A549 (cell line): Measurements from ENCODE around the gene BABAM2. TPM values are rescaled to one million over a fixed set of nuclear protein-coding genes. Genes with fewer than 3 reads are reported as not detected.

ENCODE experiments used
- ATAC-seq, 2 experiments: fragments of 200-7000 bp in 1 of 2; fragments of >200 bp in 1 of 2; cut with Nextera tagmentation in 1 of 2; cut with Tn5 transposase in 1 of 2; 3 replicates each; pipeline versions ENCODE4 v1.8.0 to v1.9.1; 2018 to 2020; ENCODE audit warnings: mild to moderate bottlenecking in 1 of 2, moderate library complexity in 1 of 2
- CTCF ChIA-PET: fragments of 300-600 bp; sonication (Branson Sonifier 250); formaldehyde crosslinking; extraction: SDS; loops from one replicate; lab custom pipeline; 2021; ENCODE audit warnings: antibody characterized with exemption, inconsistent platforms; lab: Yijun Ruan, JAX
- POLR2A ChIA-PET: fragments of 350-600 bp; formaldehyde crosslinking; extraction: SDS; loops from one replicate; lab custom pipeline; 2021; ENCODE audit warnings: antibody characterized with exemption, inconsistent platforms; lab: Yijun Ruan, JAX
- DNase-seq, 2 experiments: peaks; one replicate each; pipeline versions ENCODE4 v3.0.0 to v3.0.0-alpha.2; 2011 to 2016; ENCODE audit warnings: low read depth in 1 of 2, low spot score in 1 of 2
- FAIRE-seq: peaks from 2 replicates; lab custom pipeline; 2011; peaks lifted over from hg19 to GRCh38; lab: Jason Lieb, UNC
- H3K27ac ChIP-seq, 2 experiments: fragments of >200 bp; sonication (Bioruptor Twin); formaldehyde crosslinking; 3 replicates each; pipeline ENCODE4 v1.5.1; 2016 to 2017
- H3K4me1 ChIP-seq: fragments of >200 bp; sonication (Bioruptor Twin); formaldehyde crosslinking; 3 replicates; pipeline ENCODE4 v1.6.1; 2016
- H3K4me2 ChIP-seq: fragments of >200 bp; sonication (Bioruptor Twin); formaldehyde crosslinking; 3 replicates; pipeline ENCODE4 v1.6.1; 2016
- H3K4me3 ChIP-seq: fragments of >200 bp; sonication (Bioruptor Twin); formaldehyde crosslinking; 3 replicates; pipeline ENCODE4 v1.5.1; 2016
- H3K9me3 ChIP-seq: fragments of >200 bp; sonication (Bioruptor Twin); formaldehyde crosslinking; 3 replicates; pipeline ENCODE4 v1.6.1; 2016
- BCL3 ChIP-seq: fragments of >200 bp; sonication (Bioruptor Twin); formaldehyde crosslinking; IDR thresholded peaks from 3 replicates; pipeline ENCODE4 v1.6.1; 2016
- CTCF ChIP-seq: fragments of >200 bp; sonication (Bioruptor Twin); formaldehyde crosslinking; IDR thresholded peaks from 3 replicates; pipeline ENCODE4 v1.5.1; 2016
- ESRRA ChIP-seq: fragments of 150-350 bp; IDR thresholded peaks from 2 replicates; pipeline ENCODE4 v1.6.1; 2014; ENCODE audit warnings: mild to moderate bottlenecking, low read length, borderline replicate concordance
- FOXS1 ChIP-seq: fragments of 250-450 bp; sonication (Bioruptor Pico); IDR thresholded peaks from 2 replicates; pipeline ENCODE4 v1.5.0; 2020; ENCODE audit warnings: mild to moderate bottlenecking, moderate library complexity
- GATA3 ChIP-seq: IDR thresholded peaks from 2 replicates; pipeline ENCODE4 v1.6.1; 2012; ENCODE audit warnings: borderline replicate concordance
- HEYL ChIP-seq: fragments of 250-450 bp; sonication (Bioruptor Pico); IDR thresholded peaks from 2 replicates; pipeline ENCODE4 v1.8.0; 2021; ENCODE audit warnings: mild to moderate bottlenecking, moderate library complexity
- MAFK ChIP-seq: fragments of 450-650 bp; IDR thresholded peaks from 2 replicates; pipeline ENCODE4 v1.6.1; 2014; ENCODE audit not compliant: partially characterized antibody
- PBX3 ChIP-seq: IDR thresholded peaks from 2 replicates; pipeline ENCODE4 v1.6.1; 2012
- PHF8 ChIP-seq: fragments of 200-600 bp; sonication (generic); IDR thresholded peaks from 2 replicates; pipeline ENCODE4 v1.6.1; 2016; ENCODE audit warnings: low read depth, mild to moderate bottlenecking, antibody characterized with exemption, moderate library complexity, borderline replicate concordance
- POLR2A ChIP-seq: IDR thresholded peaks from 2 replicates; pipeline ENCODE4 v1.6.1; 2012; ENCODE audit warnings: mild to moderate bottlenecking, low read length
- RAD21 ChIP-seq, 2 experiments: fragments of >200 bp in 1 of 2; sonication (Bioruptor Twin) in 1 of 2; formaldehyde crosslinking in 1 of 2; IDR thresholded peaks in 1 of 2; conservative IDR thresholded peaks in 1 of 2; 2 replicates in 1 of 2; 3 replicates in 1 of 2; pipeline ENCODE4 v1.6.1; 2012 to 2018; ENCODE audit warnings: inconsistent platforms in 1 of 2
- TP53 ChIP-seq: fragments of 250-450 bp; sonication (Bioruptor Pico); IDR thresholded peaks from 2 replicates; pipeline ENCODE4 v1.5.0; 2021; ENCODE audit warnings: mild to moderate bottlenecking, moderate library complexity
- ZC3H11A ChIP-seq: fragments of 450-650 bp; IDR thresholded peaks from 2 replicates; pipeline ENCODE4 v1.6.1; 2014; ENCODE audit warnings: antibody characterized with exemption, mild to moderate bottlenecking
- ZSCAN20 ChIP-seq: fragments of 250-450 bp; sonication (Bioruptor Pico); IDR thresholded peaks from 2 replicates; pipeline ENCODE4 v1.8.0; 2022; ENCODE audit warnings: mild to moderate bottlenecking, moderate library complexity
- whole genome bisulfite sequencing: methylation state at CpG from one replicate; pipeline ENCODE4 v1.1.6; 2017; ENCODE audit errors: missing lambda C conversion rate; 5-methylcytosine and 5-hydroxymethylcytosine counted together
- polyA plus RNA-seq, 4 experiments: library from polyadenylated mRNA; depleted of rRNA in 3 of 4; stranded (reverse); fragments of >200 nt; fragmentation: RNase III in 1 of 4; extraction: RNeasy Plus Mini Kit Qiagen cat#74134 plus additional on column Dnase treatment in 1 of 4; gene quantifications; 2 replicates in 3 of 4; 3 replicates in 1 of 4; pipeline ENCODE4 v1.2.3, GENCODE V29; 2011 to 2017
- TF ChIP-seq, protein P1 (sequence below): fragments of 250-450 bp; sonication (Bioruptor Pico); IDR thresholded peaks from 2 replicates; pipeline ENCODE4 v1.5.0; 2020; ENCODE audit warnings: low read depth, mild to moderate bottlenecking, moderate library complexity

BABAM2 gene
- polyA plus RNA-seq, 2 of the 4 experiments (the other 2 are of a cell fraction) = 53.7 to 78.4 TPM

GRCh38 chr2:28326881-28327505 is 436.5 kb downstream of the BABAM2 start:
- no peak for ATAC-seq
- DNase-seq = no peak
- Histone ChIP-seq H3K27ac (peak overlapping the region in 1 of 2 experiments; percentile 73; a peak in 1 of 6 replicates), H3K4me1 (peaks cover 11% of the 10 kb centered on the region; the same call in 2 of the 3 replicates), H3K4me3 (no peak overlapping the region), H3K9me3 (no peaks in the 10 kb centered on the region), H3K4me2 (no peak overlapping the region)
- no peak for TF ChIP-seq FOXS1
- no peak for TF ChIP-seq TP53
- 91% methylated on average over 6 of the region's 6 CpGs for WGBS
- no peak for FAIRE-seq
- ChIA-PET POLR2A (no interaction called here), CTCF (interaction anchor here (0.8 to 1.9 kb wide), 6 partner anchors 13 to 643 kb away, joined by 3 to 4 read pairs (median 3); no protein-coding TSS in a partner anchor)

DNA sequence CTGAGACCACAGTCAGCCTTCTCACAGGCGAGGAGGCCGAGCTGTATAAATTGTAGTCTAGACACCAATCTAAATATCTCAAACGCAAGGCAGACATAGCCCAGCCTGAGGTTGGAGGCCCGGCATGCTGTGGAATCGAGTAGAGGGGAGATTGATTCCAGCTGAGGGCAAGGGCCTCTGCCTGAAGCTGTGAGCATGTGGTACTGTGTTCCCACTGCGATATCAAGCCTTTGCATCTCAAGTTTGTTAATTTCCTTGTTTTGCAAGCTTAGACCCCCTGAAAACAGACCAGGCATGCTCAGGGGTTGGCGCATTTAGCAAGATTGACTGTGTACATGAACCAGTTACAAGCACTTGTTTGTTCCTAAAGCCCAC is 437.0 kb downstream of the BABAM2 start:
- 92% methylated on average over 7 of the region's 7 CpGs for WGBS

More for the DNA sequence above, 437.0 kb downstream of the BABAM2 start:
- ATAC-seq (no peak), FAIRE-seq (no peak)
- peaks cover 11% of the 10 kb centered on the region; the same call in 2 of the 3 replicates for H3K4me1 ChIP-seq
- TF ChIP-seq GATA3 = no peak
- no peak for TF ChIP-seq RAD21 (conservative IDR thresholded peaks at IDR 0.05 in 1 of 2, IDR thresholded peaks at IDR 0.05 in 1 of 2)
- TF ChIP-seq MAFK = no peak
- TF ChIP-seq CTCF = no peak
- no peak for TF ChIP-seq ZC3H11A
- no peak for TF ChIP-seq ZSCAN20 (CRISPR knock-in tag)
- TF ChIP-seq, protein P1, sequence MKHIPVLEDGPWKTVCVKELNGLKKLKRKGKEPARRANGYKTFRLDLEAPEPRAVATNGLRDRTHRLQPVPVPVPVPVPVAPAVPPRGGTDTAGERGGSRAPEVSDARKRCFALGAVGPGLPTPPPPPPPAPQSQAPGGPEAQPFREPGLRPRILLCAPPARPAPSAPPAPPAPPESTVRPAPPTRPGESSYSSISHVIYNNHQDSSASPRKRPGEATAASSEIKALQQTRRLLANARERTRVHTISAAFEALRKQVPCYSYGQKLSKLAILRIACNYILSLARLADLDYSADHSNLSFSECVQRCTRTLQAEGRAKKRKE (CRISPR knock-in tag) = no peak
- no peak for TF ChIP-seq HEYL
- no peak for TF ChIP-seq ESRRA
- no peak for TF ChIP-seq BCL3
- no peak for TF ChIP-seq POLR2A
- no peak for TF ChIP-seq PBX3
- TF ChIP-seq PHF8 = no peak
- TF ChIP-seq, all 56 proteins: peak for 0
- Histone ChIP-seq H3K9me3 (no peaks in the 10 kb centered on the region), H3K4me2 (no peak overlapping the region), H3K27ac (peak overlapping the region in 1 of 2 experiments; percentile 41; a peak in 1 of 6 replicates), H3K4me3 (no peak overlapping the region)
- no peak for DNase-seq
- CTCF ChIA-PET = interaction anchor here (0.9 to 1.4 kb wide), 4 partner anchors 14 to 34 kb away, joined by 3 read pairs; no protein-coding TSS in a partner anchor
- POLR2A ChIA-PET = no interaction called here
